Measurements from ENCODE around the gene RMDN2. TPM values are rescaled to one million over a fixed set of nuclear protein-coding genes. Genes with fewer than 3 reads are reported as not detected.

RMDN2 gene
- total and polyA plus RNA-seq, 10 of the 15 experiments (the other 5 are each of a cell fraction or from before 2014, with no cell fraction given) = 2.6 to 12.4 (median 9.2) TPM

DNA sequence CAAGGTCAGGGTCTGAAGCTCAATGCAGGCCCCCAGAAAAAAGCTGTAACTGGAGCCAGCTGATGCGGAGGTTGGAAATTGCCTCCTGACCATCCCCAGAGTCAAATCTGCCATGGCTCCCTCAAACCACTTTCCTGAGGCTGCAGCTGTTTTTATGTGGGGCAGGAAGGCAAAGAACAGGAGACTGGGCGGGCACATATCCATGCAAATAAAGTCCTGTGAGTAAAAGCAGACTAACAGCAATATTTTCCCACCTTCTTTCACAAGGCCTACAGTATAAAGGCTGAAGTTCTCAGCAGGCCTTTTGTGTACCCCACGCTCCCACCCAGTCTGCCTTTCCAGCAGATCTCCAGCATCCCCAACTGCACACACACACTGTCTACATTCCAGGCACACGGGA is 103.7 kb downstream of the RMDN2 start:
- SMC1A ChIA-PET (ENCODE audit: uncharacterized antibody, unreplicated experiment) = interaction anchor here (1.0 to 2.2 kb wide), 2 partner anchors 9 to 10 kb away, joined by 4 to 18 read pairs; no protein-coding TSS in a partner anchor
- H3K4me2 ChIP-seq (ENCODE audit: control insufficient read depth, insufficient read depth) = no peak overlapping the region
- no peak overlapping the region for H2AFZ ChIP-seq (ENCODE audit: control insufficient read depth, low read depth, low read length)
- BruUV-seq (replicated peaks) = no TSS peak
- H3K9me3 ChIP-seq (replicated peaks; ENCODE audit: control insufficient read depth, insufficient read depth, low read length) = no peaks in the 10 kb centered on the region; the same call in 2 of the 3 replicates
- in situ Hi-C loops (cut with MboI) (no loop called here), intact Hi-C loops (cut with micrococcal nuclease; ENCODE audit: unreplicated experiment) (no loop called here)
- POLR2A ChIA-PET = no interaction called here
- TF ChIP-seq STAT1 (conservative IDR thresholded peaks at IDR 0.05) (no peak), TCF7 (IDR thresholded peaks at IDR 0.05; ENCODE audit: borderline replicate concordance) (no peak), NR2C2 (IDR thresholded peaks at IDR 0.05; ENCODE audit: borderline replicate concordance, control insufficient read depth, insufficient read length, low read depth) (no peak), CBX5 (IDR thresholded peaks at IDR 0.05; ENCODE audit: low read depth) (no peak), RBBP5 (conservative IDR thresholded peaks at IDR 0.05) (no peak), RB1 (IDR thresholded peaks at IDR 0.05; ENCODE audit: borderline replicate concordance) (no peak), ASH2L (IDR thresholded peaks at IDR 0.05; ENCODE audit: borderline replicate concordance, low read depth) (no peak), RCOR1 (conservative IDR thresholded peaks at IDR 0.05; ENCODE audit: low read depth, low read length) (no peak), ZNF207 (IDR thresholded peaks at IDR 0.05; ENCODE audit: borderline replicate concordance) (no peak), BMI1 (IDR thresholded peaks at IDR 0.05; ENCODE audit: borderline replicate concordance) (no peak)
- TF ChIP-seq, protein P1, sequence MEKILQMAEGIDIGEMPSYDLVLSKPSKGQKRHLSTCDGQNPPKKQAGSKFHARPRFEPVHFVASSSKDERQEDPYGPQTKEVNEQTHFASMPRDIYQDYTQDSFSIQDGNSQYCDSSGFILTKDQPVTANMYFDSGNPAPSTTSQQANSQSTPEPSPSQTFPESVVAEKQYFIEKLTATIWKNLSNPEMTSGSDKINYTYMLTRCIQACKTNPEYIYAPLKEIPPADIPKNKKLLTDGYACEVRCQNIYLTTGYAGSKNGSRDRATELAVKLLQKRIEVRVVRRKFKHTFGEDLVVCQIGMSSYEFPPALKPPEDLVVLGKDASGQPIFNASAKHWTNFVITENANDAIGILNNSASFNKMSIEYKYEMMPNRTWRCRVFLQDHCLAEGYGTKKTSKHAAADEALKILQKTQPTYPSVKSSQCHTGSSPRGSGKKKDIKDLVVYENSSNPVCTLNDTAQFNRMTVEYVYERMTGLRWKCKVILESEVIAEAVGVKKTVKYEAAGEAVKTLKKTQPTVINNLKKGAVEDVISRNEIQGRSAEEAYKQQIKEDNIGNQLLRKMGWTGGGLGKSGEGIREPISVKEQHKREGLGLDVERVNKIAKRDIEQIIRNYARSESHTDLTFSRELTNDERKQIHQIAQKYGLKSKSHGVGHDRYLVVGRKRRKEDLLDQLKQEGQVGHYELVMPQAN (conservative IDR thresholded peaks at IDR 0.05) = no peak
- TF ChIP-seq, protein P2, sequence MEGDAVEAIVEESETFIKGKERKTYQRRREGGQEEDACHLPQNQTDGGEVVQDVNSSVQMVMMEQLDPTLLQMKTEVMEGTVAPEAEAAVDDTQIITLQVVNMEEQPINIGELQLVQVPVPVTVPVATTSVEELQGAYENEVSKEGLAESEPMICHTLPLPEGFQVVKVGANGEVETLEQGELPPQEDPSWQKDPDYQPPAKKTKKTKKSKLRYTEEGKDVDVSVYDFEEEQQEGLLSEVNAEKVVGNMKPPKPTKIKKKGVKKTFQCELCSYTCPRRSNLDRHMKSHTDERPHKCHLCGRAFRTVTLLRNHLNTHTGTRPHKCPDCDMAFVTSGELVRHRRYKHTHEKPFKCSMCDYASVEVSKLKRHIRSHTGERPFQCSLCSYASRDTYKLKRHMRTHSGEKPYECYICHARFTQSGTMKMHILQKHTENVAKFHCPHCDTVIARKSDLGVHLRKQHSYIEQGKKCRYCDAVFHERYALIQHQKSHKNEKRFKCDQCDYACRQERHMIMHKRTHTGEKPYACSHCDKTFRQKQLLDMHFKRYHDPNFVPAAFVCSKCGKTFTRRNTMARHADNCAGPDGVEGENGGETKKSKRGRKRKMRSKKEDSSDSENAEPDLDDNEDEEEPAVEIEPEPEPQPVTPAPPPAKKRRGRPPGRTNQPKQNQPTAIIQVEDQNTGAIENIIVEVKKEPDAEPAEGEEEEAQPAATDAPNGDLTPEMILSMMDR (IDR thresholded peaks at IDR 0.05 in 2 of 3, conservative IDR thresholded peaks at IDR 0.05 in 1 of 3; ENCODE audit: control insufficient read depth in 2 of 3, extremely low read depth in 1 of 3, insufficient read depth in 1 of 3, low read depth in 3 of 3, low read length in 3 of 3) = no peak
- H3K4me1 ChIP-seq (ENCODE audit: control insufficient read depth, insufficient read depth, low read length) = no peaks in the 10 kb centered on the region
- no peaks in the 10 kb centered on the region for H4K20me1 ChIP-seq (ENCODE audit: control insufficient read depth, insufficient read depth)
- H3K9ac ChIP-seq (ENCODE audit: control insufficient read depth, insufficient read depth, low read length) = no peak overlapping the region
- CTCF ChIA-PET = interaction anchor here (1.0 to 2.2 kb wide), 2 partner anchors 8 to 10 kb away, joined by 3 to 17 read pairs; no protein-coding TSS in a partner anchor
- RAD21 ChIA-PET (ENCODE audit: unreplicated experiment) = no interaction called here
- H3K36me3 ChIP-seq (ENCODE audit: control insufficient read depth in 2 of 2, insufficient read depth in 2 of 2, low read length in 1 of 2) = no peaks in the 10 kb centered on the region
- H3K27me3 ChIP-seq (replicated peaks in 1 of 2; ENCODE audit: control insufficient read depth in 2 of 2, insufficient read depth in 2 of 2, low read length in 1 of 2) = no peaks in the 10 kb centered on the region
- H3K27ac ChIP-seq (ENCODE audit: control insufficient read depth, insufficient read depth) = no peak overlapping the region
- DNase-seq (ENCODE audit: low read depth, low spot score) = no peak
- no peak for FAIRE-seq
- no peaks in the 10 kb centered on the region for H3K79me2 ChIP-seq (ENCODE audit: control insufficient read depth, insufficient read depth, low read length)
- 72% methylated on average over 4 of the region's 4 CpGs for WGBS (ENCODE audit: insufficient coverage, insufficient replicate concordance, low lambda C conversion rate, missing lambda C conversion rate)
- ATAC-seq = no peak
- H3K4me3 ChIP-seq = no peak overlapping the region
